ENCODE measurements around the gene TTYH1. TPM values are rescaled to one million over a fixed set of nuclear protein-coding genes. Genes with fewer than 3 reads are reported as not detected.
A peak's percentile ranks its signal among the peaks of the same experiment; 100 is the strongest.

TTYH1 gene
- total RNA-seq, 2 experiments from 2014 or later: not detected

GRCh38 chr19:54454781-54455675 is 39.8 kb downstream of the TTYH1 start:
- intact Hi-C loops (cut with DNase I, micrococcal nuclease): loop anchor here in 1 of 2 experiments (5.0 kb wide), 1 partner anchor 637 kb away; no protein-coding TSS in a partner anchor
- peak overlapping the region; percentile 27 for H3K27ac Mint-ChIP-seq

GRCh38 chr19:54455786-54456422 is 40.6 kb downstream of the TTYH1 start:
- DNase-seq: peak in 1 of 14 experiments; percentile 31
- peaks cover 38% of the 10 kb centered on the region for H3K4me1 ChIP-seq (ENCODE audit: insufficient read depth, low read length)
- intact Hi-C loops (cut with DNase I, micrococcal nuclease): loop anchor here in 1 of 2 experiments (5.0 kb wide), 1 partner anchor 636 kb away; no protein-coding TSS in a partner anchor
- peaks cover 98% of the 10 kb centered on the region for H3K36me3 ChIP-seq (ENCODE audit: insufficient read depth, low read length)
- CTCF ChIA-PET: no interaction called here
- Mint-ChIP-seq H3K36me3 (ENCODE audit: low read depth) (peaks cover 95% of the 10 kb centered on the region), H3K9me3 (no peaks in the 10 kb centered on the region), H3K4me3 (peak overlapping the region; percentile 20), H3K4me1 (ENCODE audit: low read depth) (peaks cover 36% of the 10 kb centered on the region), H3K27me3 (no peaks in the 10 kb centered on the region), H3K27ac (peak overlapping the region; percentile 27)
- ATAC-seq (ENCODE audit: poor library complexity): no peak
- no peak overlapping the region for H3K4me3 ChIP-seq (ENCODE audit: low read length)
- H3K27me3 ChIP-seq (ENCODE audit: control insufficient read depth in 1 of 2, insufficient read depth in 2 of 2, low read length in 2 of 2): no peaks in the 10 kb centered on the region
- H3K9me3 ChIP-seq (ENCODE audit: control insufficient read depth in 1 of 2, insufficient read depth in 1 of 2, low read length in 2 of 2): no peaks in the 10 kb centered on the region
- POLR2A ChIA-PET: no interaction called here
- no peak for TF ChIP-seq CTCF (IDR thresholded peaks at IDR 0.05)
- no peak overlapping the region for H3K27ac ChIP-seq (ENCODE audit: low read depth in 1 of 2, low read length in 2 of 2)

More at GRCh38 chr19:54454781-54455675, 39.8 kb downstream of the TTYH1 start:
- Mint-ChIP-seq H3K4me3 (peak overlapping the region; percentile 15), H3K9me3 (no peaks in the 10 kb centered on the region), H3K27me3 (no peaks in the 10 kb centered on the region), H3K4me1 (ENCODE audit: low read depth) (peaks cover 45% of the 10 kb centered on the region), H3K36me3 (ENCODE audit: low read depth) (peaks cover 99% of the 10 kb centered on the region)
- H3K4me1 ChIP-seq (ENCODE audit: insufficient read depth, low read length): peaks cover 42% of the 10 kb centered on the region
- DNase-seq: peak in 1 of 14 experiments; percentile 31
- ChIA-PET CTCF (no interaction called here), POLR2A (interaction anchor here (1.8 kb wide), 1 partner anchor 7 kb away, joined by 5 read pairs; no protein-coding TSS in a partner anchor)
- no peak for ATAC-seq (ENCODE audit: poor library complexity)
- no peak overlapping the region for H3K4me3 ChIP-seq (ENCODE audit: low read length)
- no peaks in the 10 kb centered on the region for H3K27me3 ChIP-seq (ENCODE audit: control insufficient read depth in 1 of 2, insufficient read depth in 2 of 2, low read length in 2 of 2)
- H3K36me3 ChIP-seq (ENCODE audit: insufficient read depth, low read length): peaks cover 98% of the 10 kb centered on the region
- TF ChIP-seq CTCF (IDR thresholded peaks at IDR 0.05): no peak
- no peaks in the 10 kb centered on the region for H3K9me3 ChIP-seq (ENCODE audit: control insufficient read depth in 1 of 2, insufficient read depth in 1 of 2, low read length in 2 of 2)
- H3K27ac ChIP-seq (ENCODE audit: low read depth in 1 of 2, low read length in 2 of 2): no peak overlapping the region

GRCh38 chr19:54456423-54457373 is 41.4 kb downstream of the TTYH1 start:
- Mint-ChIP-seq H3K27ac (no peak overlapping the region), H3K36me3 (ENCODE audit: low read depth) (peaks cover 95% of the 10 kb centered on the region), H3K27me3 (no peaks in the 10 kb centered on the region), H3K9me3 (no peaks in the 10 kb centered on the region), H3K4me1 (ENCODE audit: low read depth) (peaks cover 33% of the 10 kb centered on the region), H3K4me3 (peak overlapping the region; percentile 38)
- peaks cover 31% of the 10 kb centered on the region for H3K4me1 ChIP-seq (ENCODE audit: insufficient read depth, low read length)
- intact Hi-C loops (cut with DNase I, micrococcal nuclease): loop anchor here in 1 of 2 experiments (5.0 kb wide), 1 partner anchor 636 kb away; no protein-coding TSS in a partner anchor
- no peaks in the 10 kb centered on the region for H3K27me3 ChIP-seq (ENCODE audit: control insufficient read depth in 1 of 2, insufficient read depth in 2 of 2, low read length in 2 of 2)
- H3K9me3 ChIP-seq (ENCODE audit: control insufficient read depth in 1 of 2, insufficient read depth in 1 of 2, low read length in 2 of 2): no peaks in the 10 kb centered on the region
- POLR2A ChIA-PET: interaction anchor here (0.9 kb wide), 1 partner anchor 13 kb away, joined by 4 read pairs; no protein-coding TSS in a partner anchor
- no peak overlapping the region for H3K27ac ChIP-seq (ENCODE audit: low read depth in 1 of 2, low read length in 2 of 2)
- TF ChIP-seq CTCF (IDR thresholded peaks at IDR 0.05): no peak
- ATAC-seq (ENCODE audit: poor library complexity) (no peak), DNase-seq (peak in 1 of 14 experiments; percentile 30)
- H3K4me3 ChIP-seq (ENCODE audit: low read length): no peak overlapping the region
- peaks cover 98% of the 10 kb centered on the region for H3K36me3 ChIP-seq (ENCODE audit: insufficient read depth, low read length)
- CTCF ChIA-PET: no interaction called here
